H9 (cell line): ENCODE data around the gene CACNA1D. TPM values are rescaled to one million over a fixed set of nuclear protein-coding genes. Genes with fewer than 3 reads are reported as not detected.
"Not testable (repeated sequence)": the region's sequence is repeated elsewhere in the genome, so short reads cannot be mapped to it uniquely, and the experiment has no call there.

Experiments used
- DNase-seq: peaks from one replicate; pipeline ENCODE4 v3.0.0-alpha.2; 2017
- H2AFZ ChIP-seq: one replicate; pipeline ENCODE4 v1.6.1; 2013; ENCODE audit warnings: mild to moderate bottlenecking, low read length, control low read depth, moderate library complexity
- H2AK5ac ChIP-seq: 2 replicates; pipeline ENCODE4 v1.6.1; 2013; ENCODE audit warnings: low read length, control low read depth, mixed read lengths; ENCODE audit not compliant: insufficient read length
- H2BK120ac ChIP-seq: one replicate; pipeline ENCODE4 v1.6.1; 2013; ENCODE audit warnings: low read depth, mild to moderate bottlenecking, low read length, control low read depth, inconsistent platforms; ENCODE audit not compliant: poor library complexity, severe bottlenecking
- H2BK12ac ChIP-seq: 2 replicates; pipeline ENCODE4 v1.6.1; 2013; ENCODE audit warnings: low read length, control low read depth, mixed read lengths, low read depth; ENCODE audit not compliant: insufficient read length
- H2BK15ac ChIP-seq: 2 replicates; pipeline ENCODE4 v1.6.1; 2013; ENCODE audit warnings: low read depth, low read length, control low read depth
- H2BK20ac ChIP-seq: one replicate; pipeline ENCODE4 v1.6.1; 2013; ENCODE audit warnings: low read depth, mild to moderate bottlenecking, low read length, control low read depth, inconsistent platforms; ENCODE audit not compliant: poor library complexity, severe bottlenecking
- H2BK5ac ChIP-seq: 2 replicates; pipeline ENCODE4 v1.6.1; 2013; ENCODE audit warnings: low read length, control low read depth, mixed read lengths; ENCODE audit not compliant: insufficient read length
- H3K14ac ChIP-seq: 2 replicates; pipeline ENCODE4 v1.6.1; 2013; ENCODE audit warnings: low read length, control low read depth; ENCODE audit not compliant: insufficient read depth
- H3K18ac ChIP-seq: 2 replicates; pipeline ENCODE4 v1.6.1; 2013; ENCODE audit warnings: low read depth, mild to moderate bottlenecking, mixed read lengths, low read length, control low read depth; ENCODE audit not compliant: insufficient read length
- H3K23ac ChIP-seq: 2 replicates; pipeline ENCODE4 v1.6.1; 2013; ENCODE audit warnings: low read length, control low read depth, mixed read lengths, low read depth; ENCODE audit not compliant: insufficient read length
- H3K23me2 ChIP-seq: 2 replicates; pipeline ENCODE4 v1.6.1; 2013; ENCODE audit warnings: low read depth, mild to moderate bottlenecking, mixed read lengths, low read length, control low read depth; ENCODE audit not compliant: insufficient read length, poor library complexity, severe bottlenecking
- H3K27ac ChIP-seq: 2 replicates; pipeline ENCODE4 v1.5.1; 2013; ENCODE audit warnings: low read length, control low read depth, mixed read lengths, low read depth; ENCODE audit not compliant: insufficient read length
- H3K27me3 ChIP-seq: 2 replicates; pipeline ENCODE4 v1.6.1; 2013; ENCODE audit warnings: low read length, control low read depth, inconsistent platforms; ENCODE audit not compliant: insufficient read depth
- H3K4ac ChIP-seq: 2 replicates; pipeline ENCODE4 v1.6.1; 2013; ENCODE audit warnings: low read depth, mild to moderate bottlenecking, control low read depth, inconsistent platforms, low read length, moderate library complexity
- H3K4me1 ChIP-seq: 2 replicates; pipeline ENCODE4 v1.6.1; 2013; ENCODE audit warnings: low read length, control low read depth, inconsistent platforms; ENCODE audit not compliant: insufficient read depth
- H3K4me2 ChIP-seq: 2 replicates; pipeline ENCODE4 v1.6.1; 2013; ENCODE audit warnings: low read length, control low read depth, mixed read lengths; ENCODE audit not compliant: insufficient read length, insufficient read depth
- H3K56ac ChIP-seq: 2 replicates; pipeline ENCODE4 v1.6.1; 2013; ENCODE audit warnings: low read depth, mild to moderate bottlenecking, mixed read lengths, low read length, control low read depth; ENCODE audit not compliant: insufficient read length
- H3K79me1 ChIP-seq: 2 replicates; pipeline ENCODE4 v1.6.1; 2013; ENCODE audit warnings: low read depth, mild to moderate bottlenecking, moderate library complexity, low read length, control low read depth, inconsistent platforms; ENCODE audit not compliant: insufficient read depth, poor library complexity, severe bottlenecking
- H3K79me2 ChIP-seq: 2 replicates; pipeline ENCODE4 v1.6.1; 2013; ENCODE audit warnings: low read length, control low read depth, inconsistent platforms; ENCODE audit not compliant: insufficient read depth
- H3K9ac ChIP-seq: 2 replicates; pipeline ENCODE4 v1.6.1; 2013; ENCODE audit warnings: low read length, control low read depth, mixed read lengths; ENCODE audit not compliant: insufficient read length; ENCODE audit errors: extremely low read depth
- H3K9me3 ChIP-seq: one replicate; pipeline ENCODE4 v1.6.1; 2013; ENCODE audit warnings: low read depth, low read length, inconsistent platforms; ENCODE audit not compliant: control insufficient read depth
- H3T11ph ChIP-seq: one replicate; pipeline ENCODE4 v1.6.1; 2013; ENCODE audit warnings: mild to moderate bottlenecking, low read length, control low read depth, inconsistent platforms
- H4K20me1 ChIP-seq: one replicate; pipeline ENCODE4 v1.6.1; 2013; ENCODE audit not compliant: control insufficient read depth, insufficient read length, insufficient read depth
- H4K5ac ChIP-seq: 2 replicates; pipeline ENCODE4 v1.6.1; 2013; ENCODE audit warnings: low read depth, mild to moderate bottlenecking, mixed read lengths, low read length, control low read depth; ENCODE audit not compliant: insufficient read length
- H4K8ac ChIP-seq: replicated peaks from 2 replicates; pipeline ENCODE4 v1.6.1; 2013; ENCODE audit warnings: low read length, control low read depth, mixed read lengths, low read depth; ENCODE audit not compliant: insufficient read length
- H4K91ac ChIP-seq: 2 replicates; pipeline ENCODE4 v1.6.1; 2013; ENCODE audit warnings: low read depth, mild to moderate bottlenecking, moderate library complexity, mixed read lengths, low read length, control low read depth; ENCODE audit not compliant: insufficient read length
- H3K27ac Mint-ChIP-seq, 3 experiments: 2 replicates in 2 of 3; 3 replicates in 1 of 3; pipeline ENCODE4 v1.8.0; 2020 to 2021; ENCODE audit warnings: mixed read lengths in 3 of 3, mild to moderate bottlenecking in 1 of 3, moderate library complexity in 1 of 3
- H3K27me3 Mint-ChIP-seq: 2 replicates; pipeline ENCODE4 v1.8.0; 2021; ENCODE audit warnings: low read depth, mild to moderate bottlenecking, moderate library complexity, mixed read lengths
- H3K36me3 Mint-ChIP-seq, 3 experiments: 2 replicates in 2 of 3; 3 replicates in 1 of 3; pipeline ENCODE4 v1.8.0; 2020 to 2021; ENCODE audit warnings: low read depth in 3 of 3, mixed read lengths in 3 of 3; ENCODE audit not compliant: insufficient read depth in 1 of 3
- H3K4me1 Mint-ChIP-seq, 2 experiments: 2 replicates each; pipeline ENCODE4 v1.8.0; 2020; ENCODE audit warnings: mixed read lengths in 2 of 2
- H3K4me3 Mint-ChIP-seq, 2 experiments: 2 replicates in 1 of 2; 3 replicates in 1 of 2; pipeline ENCODE4 v1.8.0; 2020 to 2021; ENCODE audit warnings: mild to moderate bottlenecking in 2 of 2, mixed read lengths in 2 of 2, moderate library complexity in 1 of 2
- H3K9me3 Mint-ChIP-seq, 2 experiments: 2 replicates in 1 of 2; 3 replicates in 1 of 2; pipeline ENCODE4 v1.8.0; 2020; ENCODE audit warnings: mild to moderate bottlenecking in 2 of 2, mixed read lengths in 2 of 2, moderate library complexity in 1 of 2
- WGBS: extraction: QIAGEN DNeasy Blood & Tissue Kit; methylation state at CpG from one replicate; pipeline ENCODE4 v1.1.7; 2013; ENCODE audit warnings: missing lambda C conversion rate, low lambda C conversion rate, mixed read lengths; ENCODE audit not compliant: insufficient read length; ENCODE audit errors: extremely low coverage; 5-methylcytosine and 5-hydroxymethylcytosine counted together
- total RNA-seq: library from RNA; stranded (reverse); gene quantifications from 2 replicates; pipeline ENCODE4 v1.2.1, GENCODE V29; 2021
- TF ChIP-seq, protein P1 (sequence below): fragments of 200-600 bp; sonication (generic); conservative IDR thresholded peaks from 3 replicates; pipeline ENCODE4 v1.8.0; 2021; ENCODE audit warnings: antibody characterized with exemption, mild to moderate bottlenecking

The CACNA1D gene
- total RNA-seq, 1 experiment from 2014 or later: 3.5 TPM

GRCh38 chr3:53635041-53635440 lies 140.6 kb downstream of the CACNA1D start:
- Histone ChIP-seq H3K27ac (no peak overlapping the region), H3K23ac (no peak overlapping the region), H3K27me3 (no peaks in the 10 kb centered on the region), H2AFZ (no peak overlapping the region), H3K23me2 (no peaks in the 10 kb centered on the region), H3K4me2 (no peak overlapping the region), H3K4ac (no peak overlapping the region), H4K20me1 (no peaks in the 10 kb centered on the region), H2BK12ac (no peak overlapping the region), H4K8ac (no peak overlapping the region), H3K56ac (no peak overlapping the region), H3K18ac (no peak overlapping the region), H3K79me1 (no peaks in the 10 kb centered on the region), H2BK15ac (no peak overlapping the region), H3K79me2 (no peaks in the 10 kb centered on the region), H3T11ph (no peak overlapping the region), H2BK20ac (no peak overlapping the region), H3K9me3 (no peaks in the 10 kb centered on the region), H4K91ac (no peak overlapping the region), H3K14ac (no peak overlapping the region), H2AK5ac (no peak overlapping the region), H3K4me1 (no peaks in the 10 kb centered on the region), H2BK120ac (no peak overlapping the region), H3K9ac (no peak overlapping the region), H4K5ac (no peak overlapping the region), H2BK5ac (no peak overlapping the region)
- peaks cover 4% of the 10 kb centered on the region in 2 experiments; a peak in 2 of 5 replicates for H3K9me3 Mint-ChIP-seq
- H3K36me3 Mint-ChIP-seq: peaks cover 0 to 4% (median 0%) of the 10 kb centered on the region in 3 experiments; a peak in 1 of 7 replicates
- H3K27me3 Mint-ChIP-seq: no peaks in the 10 kb centered on the region; the same call in 1 of the 2 replicates
- H3K4me3 Mint-ChIP-seq: no peak overlapping the region
- WGBS: no CpG with 5 or more reads among the region's 3 CpGs
- H3K4me1 Mint-ChIP-seq: no peaks in the 10 kb centered on the region
- no peak overlapping the region for H3K27ac Mint-ChIP-seq
- DNase-seq: no peak
- TF ChIP-seq, protein P1, sequence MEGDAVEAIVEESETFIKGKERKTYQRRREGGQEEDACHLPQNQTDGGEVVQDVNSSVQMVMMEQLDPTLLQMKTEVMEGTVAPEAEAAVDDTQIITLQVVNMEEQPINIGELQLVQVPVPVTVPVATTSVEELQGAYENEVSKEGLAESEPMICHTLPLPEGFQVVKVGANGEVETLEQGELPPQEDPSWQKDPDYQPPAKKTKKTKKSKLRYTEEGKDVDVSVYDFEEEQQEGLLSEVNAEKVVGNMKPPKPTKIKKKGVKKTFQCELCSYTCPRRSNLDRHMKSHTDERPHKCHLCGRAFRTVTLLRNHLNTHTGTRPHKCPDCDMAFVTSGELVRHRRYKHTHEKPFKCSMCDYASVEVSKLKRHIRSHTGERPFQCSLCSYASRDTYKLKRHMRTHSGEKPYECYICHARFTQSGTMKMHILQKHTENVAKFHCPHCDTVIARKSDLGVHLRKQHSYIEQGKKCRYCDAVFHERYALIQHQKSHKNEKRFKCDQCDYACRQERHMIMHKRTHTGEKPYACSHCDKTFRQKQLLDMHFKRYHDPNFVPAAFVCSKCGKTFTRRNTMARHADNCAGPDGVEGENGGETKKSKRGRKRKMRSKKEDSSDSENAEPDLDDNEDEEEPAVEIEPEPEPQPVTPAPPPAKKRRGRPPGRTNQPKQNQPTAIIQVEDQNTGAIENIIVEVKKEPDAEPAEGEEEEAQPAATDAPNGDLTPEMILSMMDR: no peak

- not testable (repeated sequence) for H2BK12ac ChIP-seq, H3K4me1 Mint-ChIP-seq, DNase-seq, H4K91ac ChIP-seq, H3T11ph ChIP-seq, H2BK5ac ChIP-seq, H3K4me2 ChIP-seq, H3K9me3 Mint-ChIP-seq, H2BK20ac ChIP-seq, H3K79me2 ChIP-seq, H3K4me1 ChIP-seq, H3K27ac Mint-ChIP-seq, H3K9me3 ChIP-seq, H3K23me2 ChIP-seq, H4K5ac ChIP-seq, H2AFZ ChIP-seq, H4K8ac ChIP-seq, H4K20me1 ChIP-seq, H3K27me3 Mint-ChIP-seq, H2BK15ac ChIP-seq, H3K56ac ChIP-seq, H3K23ac ChIP-seq, H3K27ac ChIP-seq, H2BK120ac ChIP-seq, H2AK5ac ChIP-seq, H3K9ac ChIP-seq, H3K79me1 ChIP-seq, H3K4me3 Mint-ChIP-seq, H3K4ac ChIP-seq, H3K14ac ChIP-seq, H3K27me3 ChIP-seq, H3K18ac ChIP-seq, H3K36me3 Mint-ChIP-seq
- no CpG with 5 or more reads among the region's 4 CpGs for WGBS
These were observed 144.4 kb downstream of the CACNA1D start for GRCh38 chr3:53638806-53639205.
